Stromal cell of bone marrow (primary cell): ENCODE data around the gene BCL7B.
"Not testable (repeated sequence)": the region's sequence is repeated elsewhere in the genome, so short reads cannot be mapped to it uniquely, and the experiment has no call there.

ENCODE experiments used
- DNase-seq: peaks from one replicate; pipeline ENCODE4 v3.0.0-alpha.2; 2012; ENCODE audit warnings: low read depth

BCL7B gene

DNA sequence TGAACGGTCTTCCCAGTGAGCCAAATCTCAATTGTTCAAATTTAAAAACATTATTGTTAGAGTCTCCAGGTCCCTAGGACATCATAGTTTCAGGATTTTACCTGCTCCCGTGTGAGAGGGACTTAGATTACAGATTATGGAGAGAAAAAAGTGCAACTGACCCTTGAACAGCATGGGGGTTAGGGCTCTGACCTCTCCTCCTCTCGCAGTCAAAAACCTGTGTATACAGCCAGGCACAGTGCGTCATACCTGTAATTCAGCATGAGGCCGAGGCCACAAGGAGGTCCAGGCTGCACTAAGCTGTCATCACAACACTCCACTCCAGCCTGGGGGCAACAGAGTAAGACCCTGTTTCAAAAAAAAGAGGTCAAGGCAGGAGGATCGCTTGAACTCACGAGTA, 60.9 kb downstream of the BCL7B start:
- no peak for DNase-seq

DNA sequence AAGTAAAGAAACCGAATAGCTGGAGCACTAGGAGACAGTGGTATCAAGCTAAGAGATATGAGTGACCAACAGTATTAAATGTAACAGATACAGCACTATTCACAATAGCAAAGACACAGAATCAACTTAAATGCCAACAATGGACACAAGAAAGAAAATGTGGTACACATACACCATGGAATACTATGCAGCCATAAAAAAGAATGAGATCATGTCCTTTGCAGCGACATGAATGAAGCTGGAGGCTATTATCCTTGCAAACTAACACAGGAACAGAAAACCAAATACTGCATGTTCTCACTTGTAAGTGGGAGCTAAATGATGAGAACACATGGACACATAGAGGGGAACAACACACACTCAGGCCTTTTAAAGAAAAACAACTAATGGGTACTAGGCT, 62.0 kb downstream of the BCL7B start:
- DNase-seq, result not testable (repeated sequence)

DNA sequence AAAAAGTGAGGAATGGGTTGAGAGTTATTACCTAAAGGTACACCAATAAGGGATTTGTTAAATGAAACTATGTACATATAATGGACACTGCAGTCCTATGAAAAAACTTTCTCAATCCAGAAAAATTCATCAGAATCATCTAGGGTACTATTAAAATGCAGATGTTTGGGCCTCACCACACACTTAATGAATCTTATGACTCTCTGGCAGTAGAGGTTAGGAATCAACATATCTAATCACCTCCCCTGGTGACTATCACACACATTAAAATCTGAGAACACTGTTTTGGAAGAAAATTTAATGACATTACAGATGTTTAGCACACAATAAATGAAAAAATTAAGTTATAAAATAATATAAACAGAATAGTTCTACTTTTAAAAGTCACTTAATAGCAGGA, 67.5 kb downstream of the BCL7B start:
- no peak for DNase-seq

DNA sequence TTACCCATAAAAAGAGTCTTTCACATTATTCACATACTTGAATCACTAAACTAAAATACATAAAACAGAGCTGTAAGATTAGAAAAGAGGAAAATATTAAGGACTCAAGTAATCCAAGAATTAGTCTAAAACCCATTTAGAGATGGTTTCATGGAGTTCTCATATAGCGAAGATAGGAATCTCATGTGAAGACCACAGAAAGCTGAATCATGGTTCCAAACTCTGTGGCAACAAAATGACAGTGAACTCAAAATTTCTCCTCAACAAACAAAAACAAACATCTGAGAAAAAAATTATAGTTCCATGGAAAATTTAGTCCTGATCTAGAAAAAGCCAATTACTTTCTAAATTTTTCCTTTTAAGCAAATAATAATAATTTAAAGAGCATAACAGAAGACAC, 70.0 kb downstream of the BCL7B start:
- DNase-seq, result no peak
